ENCODE data around the gene SLC1A5.
"Not testable (repeated sequence)": the region's sequence is repeated elsewhere in the genome, so short reads cannot be mapped to it uniquely, and the experiment has no call there.

Gene SLC1A5

DNA sequence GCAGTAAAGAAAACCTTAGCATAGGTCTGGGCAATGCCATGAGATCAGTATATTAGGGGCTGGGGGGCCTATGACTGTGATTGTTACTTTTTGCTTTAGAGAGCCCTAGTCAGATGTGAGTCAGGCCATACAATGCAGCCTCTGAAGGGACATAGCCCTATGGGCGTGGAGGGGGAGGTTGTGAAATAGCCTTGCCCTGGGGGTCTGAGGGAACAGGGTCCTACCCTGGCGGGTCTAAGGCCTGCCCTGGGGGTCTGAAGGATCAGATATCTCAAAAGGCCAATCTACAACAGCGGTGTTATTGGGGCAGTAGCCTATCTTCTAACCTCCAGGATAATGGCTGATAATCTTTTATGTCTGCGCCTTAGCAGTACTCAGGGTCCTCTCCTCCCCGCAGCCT is 13.8 kb upstream of the SLC1A5 start:
- DNase-seq, result no peak

DNA sequence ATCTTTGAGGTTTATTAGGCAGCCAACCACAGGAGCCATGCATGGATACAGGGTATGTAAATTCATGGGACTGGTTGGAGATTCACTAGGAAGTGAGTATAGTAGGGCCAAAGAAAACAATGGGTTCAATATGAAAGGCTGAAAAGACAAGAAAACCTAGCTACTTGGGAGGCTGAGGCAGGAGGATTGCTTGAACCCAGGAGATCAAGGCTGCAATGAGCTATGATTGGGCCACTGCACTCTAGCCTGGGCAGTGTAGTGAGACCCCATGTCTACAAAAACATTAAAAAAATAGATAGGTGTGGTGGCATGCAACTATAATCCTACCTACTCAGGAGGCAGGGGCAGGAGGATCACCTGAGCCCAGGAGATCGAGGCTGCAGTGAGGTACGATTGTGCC is 10.3 kb upstream of the SLC1A5 start:
- no peak for DNase-seq

DNA sequence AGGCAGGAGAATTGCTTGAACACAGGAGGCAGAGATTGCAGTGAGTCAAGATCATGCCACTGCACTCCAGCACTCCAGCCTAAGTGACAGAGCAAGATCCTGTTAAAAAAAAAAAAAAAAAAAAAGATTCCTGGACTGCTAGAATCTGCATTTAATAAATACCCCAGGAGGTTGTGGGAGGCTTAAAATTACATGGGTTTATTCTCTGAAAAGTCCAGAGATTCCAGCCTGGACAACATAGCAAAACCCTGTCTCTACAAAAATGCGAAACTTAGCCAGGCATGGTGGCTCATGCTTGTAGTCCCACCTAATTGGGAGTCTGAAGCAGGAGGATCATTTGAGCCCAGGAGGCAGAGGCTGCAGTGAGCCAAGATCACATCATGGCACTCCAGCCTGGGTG is 9.5 kb upstream of the SLC1A5 start:
- DNase-seq, result no peak

DNA sequence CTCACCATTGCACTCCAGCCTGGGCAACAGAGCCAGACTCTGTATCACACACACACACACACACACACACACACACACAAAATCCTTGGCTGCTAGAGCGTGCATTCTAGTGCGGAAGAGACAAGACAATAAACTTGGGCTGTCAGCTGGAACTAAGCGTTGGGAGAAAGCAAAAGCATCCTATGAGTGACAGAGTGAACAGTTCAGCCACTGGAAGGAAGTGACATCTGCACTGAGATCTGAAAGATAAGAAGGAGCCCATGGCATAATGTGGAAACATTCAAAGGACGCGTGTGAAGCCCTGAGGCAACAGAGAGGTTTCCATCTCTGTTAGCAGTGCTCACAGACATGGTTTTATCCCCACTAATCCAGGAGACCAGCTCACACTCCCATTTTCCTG is 3.5 kb upstream of the SLC1A5 start:
- no peak for DNase-seq

DNA sequence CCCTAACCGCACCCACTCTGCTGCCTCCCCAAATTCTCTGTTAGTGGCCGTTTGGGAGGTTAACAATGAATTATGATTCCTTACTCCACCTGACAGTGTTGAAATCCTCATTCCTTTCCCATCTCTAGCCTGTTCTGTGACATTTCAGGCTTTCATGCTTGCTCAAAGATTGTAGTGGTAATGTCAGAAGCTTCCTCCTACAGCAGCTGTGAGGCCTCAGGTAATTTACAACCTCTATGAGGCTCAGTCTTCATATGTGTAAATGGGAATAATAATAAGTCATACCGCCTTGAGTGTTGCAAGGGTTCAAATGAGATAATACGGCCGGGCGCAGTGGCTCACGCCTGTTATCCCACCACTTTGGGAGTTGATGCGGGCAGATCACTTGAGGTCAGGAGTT is 977 bp upstream of the SLC1A5 start:
- no peak for DNase-seq

DNA sequence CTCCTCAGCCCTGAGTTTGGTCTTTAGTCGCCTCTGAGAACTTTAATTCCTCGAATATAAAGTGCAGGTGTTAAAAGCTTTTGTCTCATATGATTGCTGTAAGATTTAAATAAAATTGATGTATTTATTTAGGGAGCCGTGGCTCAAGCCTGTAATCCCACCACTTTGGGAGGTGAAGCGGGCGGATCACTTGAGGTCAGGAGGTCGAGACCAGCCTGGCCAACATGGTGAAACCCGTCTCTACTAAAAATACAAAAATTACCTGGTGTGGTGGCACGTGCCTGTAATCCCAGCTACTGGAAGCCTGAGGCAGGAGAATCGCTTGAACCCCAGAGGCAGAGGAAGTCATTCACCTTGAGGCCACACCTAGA is 559 bp upstream of the SLC1A5 start:
- no peak for DNase-seq

DNA sequence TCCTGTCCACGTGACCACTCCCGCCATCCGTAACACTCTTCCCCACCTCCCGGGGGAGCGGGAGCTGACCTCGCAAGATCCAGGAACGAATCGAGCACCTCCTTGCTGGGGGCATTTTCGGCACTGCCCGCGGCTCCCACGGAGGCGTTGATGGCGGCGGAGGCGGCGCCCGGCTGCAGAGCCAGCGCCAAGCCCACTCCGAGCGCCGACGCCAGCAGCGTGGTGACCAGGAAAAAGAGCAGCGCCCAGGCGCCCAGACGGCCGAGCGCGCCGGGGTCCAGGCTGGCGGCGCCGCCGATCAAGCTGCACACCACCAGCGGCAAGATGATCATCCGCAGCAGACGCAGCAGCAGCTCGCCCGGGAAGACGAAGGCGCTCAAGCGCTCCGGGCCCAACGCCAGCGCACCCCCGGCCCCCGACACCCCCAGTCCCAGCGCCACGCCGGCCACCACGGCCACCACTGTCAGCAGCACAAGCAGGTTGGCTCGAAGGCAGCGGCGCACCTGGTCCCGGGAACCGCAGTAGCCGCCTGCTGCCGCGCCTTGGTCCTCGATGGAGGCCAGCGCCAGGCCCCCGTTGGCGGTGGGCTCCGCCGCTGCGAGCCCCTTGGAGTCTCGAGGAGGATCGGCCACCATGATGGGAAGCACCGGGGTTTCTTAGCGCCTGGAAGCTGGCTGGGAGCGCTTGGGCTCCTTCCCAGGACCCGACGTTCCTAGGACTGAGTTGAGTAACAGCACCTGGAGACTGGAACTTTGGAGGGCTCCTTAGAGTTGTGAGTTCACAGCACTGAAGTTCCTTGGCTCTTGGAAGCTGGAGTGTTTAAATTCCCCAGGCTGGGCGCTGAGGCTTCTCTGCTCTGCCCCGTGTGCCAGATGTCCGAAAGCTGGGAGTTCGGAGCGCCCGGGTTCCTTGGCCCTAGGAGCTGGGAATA is 798 bp downstream of the SLC1A5 start:
- peak in 2 of 56 donors; percentile 15 to 17 for DNase-seq

DNA sequence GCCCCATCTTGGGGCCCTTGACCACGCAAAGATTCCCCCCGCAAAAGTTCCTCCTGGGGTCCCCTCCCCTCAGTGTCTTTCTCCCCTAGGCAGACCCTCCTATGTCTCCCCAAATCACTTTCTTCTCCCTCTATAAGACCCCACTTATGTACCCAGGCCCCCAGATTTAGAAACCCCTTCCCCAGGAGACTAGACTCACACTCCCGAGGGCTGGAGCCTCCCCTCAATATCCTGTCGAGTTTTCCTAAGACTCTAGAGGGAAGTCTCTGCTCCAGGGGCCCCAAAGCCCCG is 1.4 kb downstream of the SLC1A5 start:
- no peak for DNase-seq

DNA sequence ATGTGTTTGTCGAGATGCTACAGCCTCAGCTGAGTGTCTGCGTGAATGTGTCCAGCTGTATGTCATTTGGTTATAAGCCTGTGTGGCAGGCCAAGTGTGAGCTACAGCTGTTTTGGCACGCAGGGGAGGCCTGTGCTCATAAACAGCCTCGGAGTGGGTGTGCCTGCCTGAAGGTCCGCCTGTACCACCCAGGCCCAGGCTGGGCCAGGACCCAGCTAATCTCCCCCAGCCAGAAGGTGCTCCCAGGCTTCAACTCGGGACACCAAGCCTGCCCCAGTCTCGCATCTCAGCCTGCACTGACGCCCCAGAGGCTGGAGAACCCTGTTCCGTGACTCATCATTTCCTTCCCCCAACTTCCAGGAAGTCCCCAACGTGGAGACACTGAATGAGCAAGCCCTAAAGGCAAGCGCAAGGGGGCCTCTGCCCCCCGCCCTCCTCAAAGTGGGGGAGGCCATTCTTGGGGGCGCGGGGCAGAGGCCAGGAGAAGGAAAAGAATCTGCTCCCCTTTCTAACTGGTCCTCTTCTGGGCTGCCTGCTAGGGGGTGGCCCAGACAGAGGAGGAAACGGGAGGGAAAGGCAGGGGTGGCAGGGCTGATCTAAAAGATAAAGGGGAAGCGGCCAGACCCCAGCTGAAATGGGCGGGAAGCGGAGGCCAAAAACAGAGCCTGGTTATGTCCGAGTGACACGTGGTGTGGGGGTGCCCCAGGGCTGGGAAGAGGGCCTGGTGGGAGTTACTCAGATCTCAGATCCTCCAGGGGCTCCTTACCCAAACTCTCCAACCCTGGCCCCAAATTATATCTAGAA is 2.0 kb downstream of the SLC1A5 start:
- peak in 17 of 56 donors; percentile 8 to 40 (median 23) for DNase-seq

DNA sequence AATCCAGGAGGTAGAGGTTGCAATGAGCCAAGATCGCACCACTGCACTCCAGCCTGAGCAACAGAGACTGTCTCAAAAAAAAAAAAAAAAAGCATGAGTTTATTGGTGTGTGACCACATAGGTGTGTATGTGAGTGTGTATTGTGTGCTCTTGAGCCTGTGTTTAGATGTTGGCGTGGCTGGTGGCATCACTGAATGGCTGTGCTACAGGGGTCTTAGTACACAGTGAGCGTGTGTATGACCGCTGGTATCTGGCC is 2.5 kb downstream of the SLC1A5 start:
- no peak for DNase-seq

DNA sequence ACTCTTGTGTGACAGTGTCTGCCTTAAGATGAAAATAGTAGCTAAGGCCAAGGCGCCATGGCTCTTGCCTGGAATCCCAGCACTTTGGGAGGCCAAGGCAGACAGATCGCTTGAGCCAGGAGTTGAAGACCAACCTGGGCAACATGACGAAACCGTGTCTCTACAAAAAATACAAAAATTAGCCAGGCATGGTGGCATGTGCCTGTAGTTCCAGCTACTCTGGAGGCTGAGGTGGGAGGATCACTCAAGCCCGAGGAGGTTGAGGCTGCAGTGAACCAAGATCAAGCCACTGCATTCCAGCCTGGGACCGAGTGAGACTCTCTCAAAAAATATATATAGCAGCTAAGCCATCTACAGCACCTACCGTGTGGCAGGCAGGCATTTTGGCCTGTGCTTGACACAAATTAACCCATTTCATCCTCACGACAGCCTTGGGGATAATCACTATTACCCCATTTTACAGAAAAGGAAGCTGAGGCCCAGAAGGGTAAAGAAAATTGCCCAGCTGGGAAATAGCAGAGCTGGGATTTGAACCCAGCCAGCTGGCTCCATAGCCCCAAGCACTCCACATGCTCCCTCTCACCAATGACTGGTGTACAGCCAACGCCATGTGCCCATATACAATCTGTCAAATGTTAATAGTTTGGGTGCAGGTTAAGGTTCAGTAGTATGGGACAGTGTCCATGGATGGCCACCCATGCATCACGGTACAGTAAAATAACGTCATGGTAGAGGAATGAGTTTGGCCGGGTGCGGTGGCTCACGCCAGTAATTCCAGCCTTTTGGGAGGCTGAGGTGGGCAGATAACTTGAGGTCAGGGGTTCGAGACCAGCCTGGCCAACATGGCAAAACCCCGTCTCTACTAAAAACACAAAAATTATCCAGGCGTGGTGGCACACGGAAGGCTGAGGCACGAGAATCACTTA is 3.1 kb downstream of the SLC1A5 start:
- DNase-seq, result no peak

DNA sequence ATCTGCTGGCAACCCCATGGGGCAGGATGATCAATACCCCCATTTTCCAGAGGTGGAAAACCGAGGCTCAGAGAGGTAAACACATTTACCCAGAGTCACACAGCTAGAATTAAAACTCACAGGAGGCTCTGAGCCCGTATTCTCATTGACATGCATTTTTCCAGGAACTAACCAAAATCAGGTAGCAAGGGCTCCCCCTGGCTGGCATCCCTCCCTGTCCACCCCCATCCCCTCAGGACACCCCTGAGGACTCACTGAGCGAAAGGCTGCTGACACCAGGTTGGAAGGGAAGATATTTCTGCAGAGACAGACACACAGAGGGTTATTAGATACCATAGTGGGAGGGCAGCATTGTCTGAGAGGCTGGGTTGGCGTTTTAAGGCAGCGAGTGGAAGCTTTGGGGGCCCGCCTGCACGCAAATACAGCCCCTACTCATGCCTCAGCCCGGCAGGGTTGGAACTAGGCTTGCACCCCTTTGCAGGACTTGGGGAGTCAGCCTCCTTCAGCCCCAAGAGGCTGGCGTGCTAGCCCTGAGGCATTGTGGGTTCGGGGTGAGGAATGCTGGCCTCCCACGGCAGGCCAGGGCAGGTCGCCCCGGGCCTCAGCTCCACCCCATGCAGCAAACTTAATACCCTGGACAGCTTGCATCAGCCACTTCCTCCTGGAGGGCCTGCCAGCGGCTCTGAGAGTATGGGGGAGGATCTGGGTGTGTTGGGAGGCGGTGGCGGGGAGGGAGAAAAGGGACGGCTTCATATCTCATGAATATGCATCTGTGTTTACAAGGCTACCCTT is 3.9 kb downstream of the SLC1A5 start:
- peak in 3 of 56 donors; percentile 3 to 4 (median 4) for DNase-seq

DNA sequence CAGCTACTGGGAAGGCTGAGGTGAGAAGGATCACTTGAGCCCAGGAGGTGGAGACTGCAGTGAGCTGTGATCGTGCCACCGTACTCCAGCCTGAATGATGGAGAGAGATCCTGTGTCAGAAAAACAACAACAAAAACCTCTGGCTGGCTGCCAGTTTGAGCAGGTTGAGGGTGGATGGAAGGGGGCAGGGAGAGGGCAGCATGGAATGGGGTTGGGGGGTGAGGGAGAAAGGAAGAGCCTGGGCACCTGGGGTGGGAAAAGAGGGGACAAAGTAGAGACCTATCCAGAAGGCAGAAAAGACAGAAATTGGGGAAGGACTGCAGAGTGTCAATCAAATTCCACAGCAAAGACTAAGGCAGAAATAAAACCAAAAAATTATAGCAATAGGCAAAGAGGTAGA is 4.7 kb downstream of the SLC1A5 start:
- no peak for DNase-seq

DNA sequence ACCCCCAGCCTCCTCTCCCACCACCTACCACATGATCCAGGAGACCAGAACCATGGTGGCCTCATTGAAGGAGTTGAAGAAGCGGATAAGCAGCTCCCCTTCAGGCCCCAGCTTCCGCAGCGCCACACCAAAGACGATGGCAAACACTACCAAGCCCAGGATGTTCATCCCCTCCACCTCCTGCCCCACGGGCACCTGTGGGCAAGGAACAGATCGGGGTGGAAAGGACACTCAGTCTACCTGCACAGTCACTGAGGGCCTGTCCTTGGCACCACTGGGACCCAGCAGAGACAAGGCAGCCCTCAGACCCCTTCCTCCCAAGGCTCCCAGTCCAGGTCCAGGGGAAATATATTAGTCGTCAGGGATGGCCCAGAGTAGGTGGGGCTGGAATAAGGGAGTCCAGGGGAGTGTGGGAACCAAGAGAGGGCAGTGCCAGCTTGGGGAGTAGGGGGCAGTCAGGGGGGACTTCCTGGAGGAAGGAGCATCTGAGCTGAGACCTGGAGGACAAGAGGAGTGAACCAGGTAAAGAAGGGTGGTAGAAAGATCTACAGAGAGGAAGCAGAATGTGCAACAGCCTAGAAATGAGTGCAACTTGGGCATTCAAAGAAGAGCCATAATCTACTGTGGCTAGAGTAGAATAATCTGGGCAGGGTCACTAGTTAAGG is 5.9 kb downstream of the SLC1A5 start:
- DNase-seq, result no peak

DNA sequence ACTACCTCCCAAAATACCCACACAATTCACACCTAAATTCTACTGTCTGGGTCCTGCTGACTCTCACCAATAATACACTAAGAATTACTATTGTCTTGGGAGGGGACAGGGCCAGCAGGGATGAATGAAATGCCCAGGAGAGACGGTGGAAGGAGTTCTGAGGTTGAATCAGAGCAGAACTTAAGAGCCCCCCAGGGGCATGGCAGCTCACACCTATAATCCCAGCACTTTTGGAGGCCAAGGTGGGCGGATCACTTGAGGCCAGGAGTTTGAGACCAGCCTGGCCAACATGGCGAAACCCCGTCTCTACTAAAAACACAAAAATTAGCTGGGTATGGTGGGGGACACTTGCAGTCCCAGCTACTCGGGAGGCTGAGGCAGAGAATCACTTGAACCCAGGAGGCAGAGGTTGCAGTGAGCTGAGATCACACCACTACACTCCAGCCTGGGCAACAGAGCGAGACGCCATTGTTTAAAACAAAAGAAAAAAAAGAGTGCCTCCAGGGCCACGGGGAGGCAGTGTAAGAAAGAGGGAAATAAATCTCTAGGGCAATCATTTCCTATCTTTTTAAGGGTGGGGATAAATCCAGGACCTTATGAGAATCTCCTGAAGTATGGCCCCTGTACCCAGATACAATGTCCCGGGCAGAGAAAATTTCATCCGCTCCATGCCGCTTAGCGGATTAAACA is 10.3 kb downstream of the SLC1A5 start:
- not testable (repeated sequence) for DNase-seq

DNA sequence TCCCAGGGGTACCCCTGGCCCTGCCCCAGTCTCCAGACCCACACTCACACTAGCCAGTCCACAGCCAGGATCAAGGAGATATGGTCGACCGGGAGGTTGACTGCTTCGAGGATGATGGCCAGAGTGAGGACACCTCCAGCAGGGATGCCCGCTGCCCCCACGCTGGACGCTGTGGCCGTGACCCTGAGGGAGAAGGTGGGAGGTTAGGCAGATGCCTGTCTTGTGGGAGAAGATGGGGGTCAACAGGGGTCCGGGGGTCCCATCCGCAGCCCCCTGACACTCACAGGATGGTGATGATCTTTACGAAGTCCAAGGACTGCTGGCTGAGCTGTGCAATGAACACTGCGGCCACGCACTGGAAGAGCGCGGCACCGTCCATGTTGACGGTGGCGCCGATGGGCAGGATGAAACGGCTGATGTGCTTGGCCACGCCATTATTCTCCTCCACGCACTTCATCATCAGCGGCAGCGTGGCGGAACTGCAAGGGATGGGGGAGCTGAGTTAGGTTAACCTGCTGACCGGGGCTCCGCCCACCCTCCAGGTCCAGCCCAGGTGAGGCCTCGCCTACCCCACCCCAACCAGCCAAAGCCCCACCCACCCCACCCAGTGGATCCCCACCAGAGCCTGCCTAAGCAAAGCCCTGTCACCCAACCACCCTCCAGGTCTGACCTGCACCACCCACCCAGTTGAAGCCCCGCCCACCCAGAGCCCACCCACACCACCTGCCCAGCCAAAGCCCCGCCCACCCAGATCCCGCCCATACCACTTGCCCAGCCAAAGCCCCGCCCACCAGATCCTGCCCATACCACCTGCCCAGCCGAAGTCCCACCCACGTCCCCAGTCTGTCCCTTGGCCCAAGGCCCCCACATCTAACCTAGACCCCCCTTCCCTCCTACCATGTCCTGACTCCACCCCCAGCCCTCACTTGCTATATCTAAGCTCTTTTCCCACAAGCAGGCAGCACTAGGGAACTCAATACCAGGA is 11.2 kb downstream of the SLC1A5 start:
- peak in 1 of 56 donors; percentile 56 for DNase-seq

DNA sequence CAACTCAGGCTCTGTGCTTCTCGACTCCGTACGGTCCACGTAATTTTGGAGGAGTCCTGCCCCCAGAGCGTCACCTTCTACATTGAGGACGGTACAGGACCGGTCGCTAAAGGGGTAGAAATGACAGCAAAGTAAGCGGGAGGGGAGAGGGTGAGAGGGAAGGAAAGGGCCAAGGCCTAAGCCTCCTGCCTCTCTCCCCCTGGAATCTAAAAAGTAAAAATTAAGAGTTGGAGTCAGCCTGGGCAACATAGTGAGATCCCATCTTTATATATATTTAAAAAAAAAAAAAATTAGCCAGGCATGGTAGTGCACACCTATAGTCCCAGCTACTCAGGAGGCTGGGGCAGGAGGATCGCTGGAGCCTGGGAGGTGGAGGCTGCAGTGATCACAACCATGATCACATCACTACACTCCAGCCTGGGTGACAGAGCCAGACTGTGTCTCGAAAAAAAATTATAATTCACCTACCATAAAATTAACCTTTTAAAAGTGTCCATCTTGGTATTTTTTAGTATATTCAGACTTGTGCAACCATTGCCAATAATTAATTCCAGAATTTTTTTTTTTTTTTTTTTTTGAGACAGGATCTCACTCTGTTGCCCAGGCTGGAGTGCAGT is 12.6 kb downstream of the SLC1A5 start:
- DNase-seq, result no peak

DNA sequence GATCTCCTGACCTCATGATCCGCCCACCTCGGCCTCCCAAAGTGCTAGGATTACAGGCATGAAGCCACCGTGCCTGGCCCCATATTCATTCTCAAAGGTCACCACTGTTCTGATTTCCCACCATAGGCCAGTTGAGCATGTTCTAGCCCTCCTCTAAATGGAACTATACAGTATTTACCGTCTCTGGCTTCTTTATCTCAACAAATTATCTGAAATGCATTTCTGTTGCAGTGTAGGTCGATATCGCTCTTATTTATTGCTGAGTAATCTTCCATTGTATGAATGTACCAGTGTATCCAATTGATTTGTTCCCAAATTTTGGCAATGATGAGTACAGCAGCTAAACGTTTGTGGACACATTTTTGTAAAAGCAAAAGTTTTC is 15.4 kb downstream of the SLC1A5 start:
- no peak for DNase-seq

Data from amygdala (tissue), 56 donors.